HG03571 (cell line): ENCODE results near the gene FHIT.
A peak's percentile ranks its signal among the peaks of the same experiment; 100 is the strongest.

ENCODE experiments used
- ATAC-seq: cut with Tn5 transposase; IDR thresholded peaks from one replicate; pipeline ENCODE4 v1.9.1; 2021; ENCODE audit not compliant: unreplicated experiment

Gene FHIT

DNA sequence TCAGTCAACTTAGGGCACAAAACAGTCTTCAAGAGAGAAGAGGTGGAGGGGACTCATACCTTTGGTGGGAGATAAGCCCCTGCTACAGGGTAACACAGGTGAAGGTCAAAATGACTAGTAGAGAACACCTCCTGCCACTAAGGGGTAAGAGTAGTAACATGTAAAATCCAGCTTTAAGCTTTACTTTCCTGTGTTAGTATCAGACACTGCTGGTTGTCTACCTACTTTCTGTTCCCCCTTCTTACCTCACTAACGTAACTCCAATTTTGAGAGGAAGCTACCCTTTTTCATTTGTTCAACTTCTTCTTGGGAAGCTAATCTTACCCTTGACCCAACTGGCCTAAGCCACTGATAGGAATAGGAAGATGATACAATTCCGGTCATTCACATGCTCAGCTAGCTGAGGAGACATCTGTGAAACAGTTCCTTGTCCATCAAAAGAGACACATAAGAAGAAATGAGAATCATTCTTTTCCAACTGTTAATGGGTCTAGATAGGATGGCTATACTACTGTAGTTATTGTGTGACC, 1374.7 kb downstream of the FHIT start:
- ATAC-seq: no peak

DNA sequence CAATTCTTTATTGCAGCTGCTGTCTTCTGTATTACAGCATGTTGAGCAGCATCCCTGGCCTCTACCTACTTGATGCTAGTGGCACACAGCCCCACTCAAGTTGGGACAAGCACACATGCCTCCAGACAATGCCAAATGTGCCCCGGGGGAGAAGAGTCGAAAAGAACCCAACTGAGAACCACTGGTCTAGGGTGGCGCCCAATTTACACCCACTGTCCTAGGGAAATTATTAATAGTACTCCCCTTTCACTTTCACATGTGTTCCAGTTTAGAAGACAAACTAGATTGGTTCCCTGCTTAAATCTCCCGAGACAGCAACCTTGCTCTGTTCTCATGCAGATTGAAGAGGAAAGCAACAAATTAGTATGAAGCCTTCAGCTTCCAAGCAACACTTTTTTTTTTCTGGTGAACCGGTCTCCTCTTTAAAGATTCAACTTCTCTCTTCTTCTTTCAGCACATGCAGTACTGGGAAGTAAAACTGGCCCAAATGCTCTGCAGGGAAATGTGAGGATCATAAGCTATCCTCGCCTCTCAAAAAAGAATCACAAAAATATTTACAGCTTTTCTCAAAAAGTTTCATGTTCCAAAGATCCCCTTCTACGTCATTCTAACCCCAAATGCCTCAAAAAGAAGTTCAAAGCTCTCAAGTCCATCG, 1377.5 kb downstream of the FHIT start:
- ATAC-seq: no peak

DNA sequence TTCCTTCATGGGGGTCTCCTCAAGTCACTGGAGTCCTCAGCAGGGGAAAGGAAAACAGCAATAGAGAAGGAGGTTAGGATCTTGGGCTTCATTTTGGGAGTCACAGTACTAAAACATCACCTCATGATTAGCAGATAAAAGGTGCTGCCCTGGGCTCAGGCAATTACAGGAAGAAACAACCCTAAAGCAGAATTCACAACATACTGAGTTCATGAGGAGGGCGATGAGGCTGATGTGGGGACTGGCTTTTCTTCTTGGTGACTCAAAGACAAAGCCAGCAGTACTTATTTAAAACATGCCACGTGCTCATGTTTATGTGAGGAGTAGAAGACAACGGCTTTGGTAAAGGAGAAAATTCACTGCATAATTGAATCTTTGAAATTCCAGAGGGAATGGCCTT, 1379.1 kb downstream of the FHIT start:
- no peak for ATAC-seq

DNA sequence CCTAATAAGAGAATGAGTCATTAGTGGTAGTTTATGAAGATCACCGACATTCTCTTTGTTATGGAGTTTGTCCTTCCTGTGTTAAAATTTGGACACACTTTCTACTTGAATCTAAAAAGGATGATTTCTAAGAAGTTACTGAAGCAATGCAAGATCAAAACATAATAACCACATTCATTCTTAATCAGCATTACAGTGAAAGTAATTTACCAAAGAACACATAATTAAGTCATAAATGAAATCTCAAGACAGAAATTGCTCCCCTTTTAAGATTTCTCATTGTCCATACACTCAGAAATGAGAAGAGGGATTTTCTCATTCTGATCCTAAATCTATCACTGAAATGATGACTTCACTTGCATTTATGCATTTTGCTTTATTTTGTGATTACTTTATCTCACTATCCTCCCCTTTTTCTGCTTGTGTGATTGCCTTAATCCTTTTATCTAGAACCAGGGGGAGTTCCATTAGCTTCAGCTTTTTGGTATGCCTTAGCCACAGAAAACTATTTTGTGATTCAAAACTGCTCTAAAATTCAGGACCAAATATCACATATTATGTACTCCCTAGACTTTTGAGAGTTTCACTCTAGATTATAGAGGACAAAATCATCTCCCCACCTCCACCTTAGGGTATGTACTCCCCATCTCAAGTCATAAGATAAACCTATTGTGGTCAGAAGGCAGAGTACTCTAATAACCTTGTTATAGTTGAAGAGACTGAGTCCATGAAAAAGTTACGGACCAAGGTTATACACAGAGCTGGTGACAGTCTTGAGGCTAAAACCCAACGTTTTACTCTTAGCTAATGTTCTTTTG, 1383.9 kb downstream of the FHIT start:
- ATAC-seq: no peak

DNA sequence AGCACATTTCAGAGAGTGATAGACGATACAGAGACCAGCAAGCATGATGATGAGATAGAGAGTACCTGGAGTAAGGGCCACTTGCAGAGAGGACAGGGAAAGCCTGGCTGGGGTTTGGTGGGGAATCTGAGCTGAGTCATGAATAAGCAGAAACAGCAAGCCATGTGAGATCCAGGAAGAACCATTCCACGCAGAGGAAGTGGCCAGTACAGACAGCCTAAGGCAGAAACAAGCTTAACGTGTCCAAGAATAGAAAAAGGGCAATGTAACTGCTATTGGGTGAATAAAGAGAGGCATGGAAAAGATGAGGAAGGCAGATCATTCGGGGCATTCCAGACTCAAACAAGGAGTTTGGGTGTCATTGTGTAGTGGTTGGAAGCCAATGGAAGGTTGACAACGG, 1385.2 kb downstream of the FHIT start:
- ATAC-seq: no peak

DNA sequence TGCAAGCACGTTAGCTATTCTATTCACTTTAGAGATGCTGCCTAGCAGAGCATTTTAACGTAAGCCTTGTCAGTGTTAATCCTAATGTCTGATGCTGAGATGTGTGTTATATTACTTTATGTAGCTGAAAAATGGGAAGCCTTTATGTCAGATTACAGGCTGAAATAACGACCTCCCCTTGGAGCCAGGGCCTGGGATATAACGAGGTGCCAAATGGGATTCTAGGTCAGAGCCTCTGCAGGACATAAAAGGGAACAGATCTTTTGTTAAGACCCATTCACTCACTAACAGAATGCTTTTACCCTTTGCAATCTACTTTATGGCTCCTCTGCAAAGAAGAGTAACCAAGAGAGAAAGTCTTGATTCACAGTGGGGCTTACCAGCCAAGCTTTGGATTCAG, 1385.9 kb downstream of the FHIT start:
- ATAC-seq: no peak

DNA sequence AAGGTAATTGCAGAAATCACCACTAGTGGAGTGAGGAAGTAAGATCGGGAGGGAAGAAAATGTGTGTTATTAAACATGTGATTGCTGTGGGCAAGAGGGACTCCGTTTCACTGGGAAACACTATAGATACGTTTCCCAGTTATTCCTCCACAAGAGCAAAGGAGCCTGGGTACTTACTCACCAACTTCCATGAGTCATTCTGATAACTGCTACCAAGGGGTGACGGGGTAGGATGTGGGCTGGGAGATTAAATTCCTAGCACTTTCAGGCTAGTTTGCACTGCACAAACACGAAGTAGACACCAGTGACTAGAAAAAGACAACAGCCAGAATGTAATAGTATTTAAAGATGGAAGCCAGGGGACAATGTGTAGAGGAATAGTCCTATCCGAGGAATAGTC, 1388.6 kb downstream of the FHIT start:
- no peak for ATAC-seq

DNA sequence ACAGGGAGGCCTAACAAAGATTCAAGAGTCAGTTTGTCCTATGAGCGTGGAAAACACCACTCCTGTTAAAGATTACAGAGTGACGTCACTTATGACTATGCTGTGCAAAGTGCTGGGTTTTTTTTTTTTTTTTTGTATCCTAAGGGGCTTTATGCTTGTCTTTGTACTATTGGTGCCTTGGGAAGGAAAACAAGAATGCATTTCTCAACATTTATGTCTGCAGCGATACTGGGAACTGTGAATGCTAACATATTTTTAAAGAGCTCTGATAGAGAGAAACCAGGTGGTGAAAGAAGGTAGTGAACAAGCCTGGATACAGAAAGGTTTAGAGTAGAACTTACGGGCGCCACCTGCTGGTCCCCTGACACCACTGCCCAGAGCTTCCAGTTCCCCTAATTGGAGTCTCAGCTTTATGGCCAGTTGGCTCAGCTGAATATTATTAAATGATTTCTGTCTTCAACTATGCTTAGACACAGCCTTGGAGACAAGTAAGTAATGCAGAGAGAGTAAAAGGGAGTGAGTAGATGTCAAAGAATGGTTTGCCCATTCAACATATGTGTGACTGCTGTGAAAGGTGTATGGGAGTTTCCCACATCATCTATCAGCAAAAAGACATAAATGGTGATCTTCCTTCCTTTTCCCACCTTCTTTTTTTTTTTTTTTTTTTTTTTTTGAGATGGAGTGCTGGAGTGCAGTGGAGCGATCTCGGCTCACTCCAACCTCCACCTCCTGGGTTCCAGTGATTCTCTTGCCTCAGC, 1393.5 kb downstream of the FHIT start:
- peak; percentile 95 for ATAC-seq

DNA sequence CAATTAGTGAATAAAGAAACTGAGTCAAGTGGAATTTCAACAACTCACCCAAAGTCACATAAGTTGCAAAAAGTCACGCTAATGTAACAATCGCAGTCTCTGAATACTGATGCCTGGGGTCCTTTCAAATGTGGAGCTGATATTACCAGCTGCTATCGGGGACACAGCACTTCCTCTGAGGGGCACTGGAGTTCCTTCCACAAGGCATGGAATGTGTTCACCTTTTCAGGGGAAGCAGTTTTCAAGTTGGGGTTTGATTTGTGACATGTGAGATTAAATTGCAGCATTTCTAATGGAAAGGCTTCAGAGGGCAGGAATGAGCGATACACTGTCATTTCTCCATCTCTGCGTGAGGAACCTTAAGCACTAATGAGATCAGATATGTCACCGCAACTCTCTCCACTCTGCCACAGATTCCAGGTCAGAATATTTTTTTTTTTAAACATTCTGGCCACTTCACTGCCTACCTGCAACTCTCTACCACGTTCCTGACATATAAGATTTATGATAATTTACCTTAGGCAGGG, 1394.3 kb downstream of the FHIT start:
- no peak for ATAC-seq

DNA sequence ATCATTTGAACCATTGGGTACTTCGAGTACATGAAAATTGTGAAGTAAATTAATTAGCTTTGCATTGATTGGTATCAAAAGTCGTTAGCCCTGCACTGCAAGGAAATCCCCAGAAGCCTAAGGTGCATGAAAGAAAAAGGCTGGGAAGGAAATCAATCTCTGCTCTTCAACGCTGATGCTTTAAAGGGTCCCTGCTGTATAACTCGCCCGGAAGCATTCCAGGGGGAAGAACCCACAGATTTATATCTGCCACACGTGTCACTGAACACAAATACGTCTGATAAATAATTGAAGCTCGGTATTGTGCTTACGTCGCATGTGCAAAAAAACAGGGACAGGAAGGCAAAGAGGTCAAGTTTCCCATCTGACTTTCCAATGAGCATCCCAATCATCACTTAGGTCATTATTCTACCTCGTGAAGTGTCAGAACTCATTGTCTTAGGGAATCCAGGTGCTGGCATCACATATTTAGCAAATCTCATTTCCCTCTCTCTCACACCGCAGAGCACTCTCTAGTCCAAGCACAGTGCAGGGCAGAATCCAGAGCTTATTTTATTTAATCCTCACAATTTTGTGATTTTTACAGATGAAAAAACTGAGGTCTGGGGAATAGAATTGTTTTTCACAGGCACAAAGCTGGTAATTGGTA, 1397.1 kb downstream of the FHIT start:
- no peak for ATAC-seq

DNA sequence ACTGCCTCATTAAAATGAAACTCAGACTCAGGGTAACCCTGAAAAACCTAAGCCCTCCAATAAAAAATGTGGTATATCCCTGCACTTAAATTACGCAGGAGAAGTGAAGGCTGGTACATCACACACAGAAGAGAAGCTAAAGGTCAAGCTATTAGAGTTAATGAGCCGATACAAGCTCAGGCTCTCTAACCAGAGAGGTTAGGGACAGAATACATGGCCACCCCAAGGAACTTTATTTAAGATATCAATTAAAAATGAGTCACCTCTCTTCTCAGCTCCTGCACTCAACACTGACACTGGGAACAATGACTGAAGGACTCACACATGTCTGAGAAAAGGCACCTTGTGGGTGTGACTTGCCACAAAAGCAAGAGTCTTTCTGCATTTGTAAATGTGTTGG, 1400.8 kb downstream of the FHIT start:
- no peak for ATAC-seq

DNA sequence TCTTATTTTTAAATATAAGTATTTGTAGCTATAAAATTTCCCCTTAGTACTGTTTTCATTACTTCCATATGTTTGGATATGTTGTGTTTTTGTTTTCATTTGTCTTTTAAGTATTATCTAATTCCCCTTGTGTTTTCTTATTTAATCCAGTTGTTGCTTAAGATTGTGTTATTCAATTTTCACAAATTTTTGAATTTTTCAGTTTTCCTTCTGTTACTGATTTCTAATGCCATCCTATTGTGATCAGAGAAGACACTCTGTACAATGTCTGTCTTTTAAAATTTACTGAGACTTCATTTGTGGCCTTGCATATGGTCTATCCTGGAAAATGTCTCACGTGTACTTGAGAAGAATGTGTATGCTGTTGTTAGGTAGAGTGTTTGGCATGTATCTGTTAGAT, 1405.9 kb downstream of the FHIT start:
- ATAC-seq: no peak

DNA sequence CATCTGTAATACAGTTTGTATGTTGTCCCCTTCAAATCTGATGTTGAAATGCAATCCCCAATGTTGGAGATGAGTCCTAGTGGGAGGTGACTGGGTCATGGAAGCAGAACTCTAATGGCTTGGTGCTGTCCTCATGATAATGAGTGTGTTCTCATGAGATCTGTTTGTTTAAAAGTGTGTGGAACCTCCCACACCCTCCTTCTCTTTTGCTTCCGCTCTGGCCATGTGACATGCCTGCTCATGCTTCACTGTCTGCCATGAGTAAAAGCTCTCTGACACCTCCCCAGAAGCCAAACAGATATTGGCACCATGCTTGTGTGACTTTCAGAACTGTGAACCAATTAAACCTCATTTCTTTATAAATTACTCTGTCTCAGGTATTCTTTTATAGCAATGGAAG, 1407.4 kb downstream of the FHIT start:
- no peak for ATAC-seq

DNA sequence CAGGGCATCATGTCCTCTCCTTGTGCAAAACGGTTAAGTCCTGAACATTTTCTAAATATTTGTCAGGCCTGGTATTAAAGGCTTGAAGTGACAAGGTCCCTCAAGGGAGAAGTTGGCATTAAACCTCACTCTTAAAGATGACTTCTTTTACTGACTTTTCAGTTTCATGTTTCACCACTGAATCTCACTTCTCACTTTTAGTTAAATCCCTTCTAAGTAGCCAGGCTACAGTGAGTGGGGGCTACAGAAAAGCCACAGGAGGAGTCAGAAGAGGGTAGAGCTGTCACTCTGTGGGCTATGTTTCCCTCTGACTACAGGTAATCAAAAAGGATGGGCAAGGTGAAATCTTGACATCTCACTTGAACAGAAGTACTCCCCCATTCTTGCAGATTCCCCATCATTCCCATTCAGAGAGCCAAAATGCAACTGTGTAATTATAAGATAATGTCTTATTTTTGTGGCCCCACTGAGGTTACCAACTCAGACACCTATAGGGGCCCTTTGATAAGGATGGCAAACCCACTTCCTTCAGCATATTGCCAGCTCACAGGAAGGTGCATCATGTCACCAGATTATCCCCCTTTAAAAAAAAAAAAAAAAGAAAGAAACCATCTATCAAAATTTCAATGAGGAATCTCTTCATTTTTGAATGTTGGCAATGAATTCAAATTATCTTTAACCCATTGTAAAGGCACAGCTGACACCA, 1411.3 kb downstream of the FHIT start:
- peak; percentile 97 for ATAC-seq

DNA sequence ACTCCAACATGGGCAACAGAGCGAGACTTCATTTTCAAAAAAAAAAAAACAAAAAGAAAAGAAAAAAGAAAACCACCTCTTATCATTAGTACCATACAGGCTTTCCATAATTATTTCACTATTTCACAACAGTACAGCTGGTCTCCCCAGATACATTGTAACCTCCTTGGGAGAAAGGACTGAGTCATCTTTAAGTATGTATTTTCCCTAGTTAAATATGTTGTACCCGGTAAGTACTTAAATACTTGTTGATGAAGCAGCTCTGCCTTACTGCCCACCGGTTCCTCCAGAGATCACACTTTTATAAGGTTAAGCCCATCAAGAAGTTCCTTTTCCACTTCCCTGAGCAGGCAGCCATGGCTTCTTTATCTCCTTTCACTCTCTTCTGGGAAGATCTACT, 1412.0 kb downstream of the FHIT start:
- no peak for ATAC-seq

DNA sequence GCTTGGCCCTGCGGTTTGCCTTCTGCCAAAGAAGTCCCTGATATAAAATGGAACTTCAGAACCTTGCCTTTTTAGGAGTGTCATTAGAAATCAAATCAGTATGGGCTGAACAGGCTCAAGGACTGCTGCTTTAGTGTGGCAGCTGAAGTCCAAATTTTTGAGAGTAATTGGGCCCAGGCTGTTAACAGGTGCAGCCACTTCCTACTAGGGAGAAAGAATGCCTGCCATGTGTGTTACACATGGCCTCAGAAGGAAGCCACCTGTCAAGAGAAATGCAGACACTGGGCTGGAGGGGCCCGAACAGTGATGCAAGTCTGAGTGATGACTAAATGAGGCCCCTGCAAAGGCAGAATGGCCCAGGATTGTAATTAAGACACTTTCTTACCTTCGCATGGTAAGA, 1414.7 kb downstream of the FHIT start:
- ATAC-seq: no peak

DNA sequence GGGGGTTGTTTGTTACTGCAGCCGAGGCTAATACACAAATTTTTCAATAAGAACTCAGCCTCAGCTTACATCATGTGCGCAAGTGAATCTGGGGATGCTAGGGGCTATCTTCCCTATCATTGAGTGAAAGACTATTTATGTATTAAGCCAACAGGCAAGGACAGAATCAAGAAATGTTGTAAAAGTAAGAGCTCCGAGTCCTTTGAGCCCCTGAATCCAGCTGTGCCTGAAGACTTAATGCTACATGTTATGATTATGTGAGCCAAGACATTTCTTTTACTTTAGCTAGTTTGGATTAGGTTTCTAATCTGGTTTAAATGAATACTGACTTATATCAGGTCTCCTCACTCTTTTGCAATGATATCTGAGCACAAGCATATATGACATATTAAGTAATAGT, 1418.5 kb downstream of the FHIT start:
- no peak for ATAC-seq

DNA sequence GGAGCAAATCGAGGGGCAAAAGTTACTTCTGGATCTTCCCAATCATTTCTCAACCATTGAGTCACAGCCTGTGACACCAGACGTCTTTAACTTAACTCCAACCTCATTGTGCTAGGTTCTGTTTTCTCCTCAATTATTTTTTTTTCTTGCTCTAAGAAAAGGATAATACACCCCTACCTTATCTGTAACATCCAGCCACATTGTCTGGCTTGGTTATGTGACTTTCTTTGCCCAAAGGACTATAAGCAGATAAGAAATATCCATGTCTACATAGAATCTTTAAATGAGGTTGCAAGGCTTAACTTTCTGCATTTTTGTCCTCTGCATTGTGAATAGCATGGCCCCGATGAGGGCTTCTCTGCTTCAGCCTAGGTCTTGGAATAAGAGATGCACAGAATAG, 1419.0 kb downstream of the FHIT start:
- no peak for ATAC-seq

DNA sequence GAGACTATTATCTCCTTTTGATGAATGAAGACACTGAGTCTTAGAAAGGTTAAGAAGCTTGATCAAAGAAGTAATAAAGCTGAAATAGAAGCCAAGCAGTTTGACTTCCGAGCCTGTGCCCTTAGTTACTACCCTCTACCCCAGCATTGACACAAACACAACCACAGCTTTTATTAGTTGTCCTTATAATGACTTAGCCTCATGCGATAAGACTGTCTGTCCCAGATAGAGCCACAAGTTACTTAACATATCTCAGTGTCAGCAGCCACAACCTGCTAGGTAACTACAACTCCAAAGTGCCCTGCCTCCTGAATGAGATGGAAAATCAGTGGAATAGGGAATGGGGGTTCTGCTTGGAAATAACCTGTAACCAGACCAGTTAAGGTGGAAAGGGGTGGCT, 1419.9 kb downstream of the FHIT start:
- no peak for ATAC-seq

DNA sequence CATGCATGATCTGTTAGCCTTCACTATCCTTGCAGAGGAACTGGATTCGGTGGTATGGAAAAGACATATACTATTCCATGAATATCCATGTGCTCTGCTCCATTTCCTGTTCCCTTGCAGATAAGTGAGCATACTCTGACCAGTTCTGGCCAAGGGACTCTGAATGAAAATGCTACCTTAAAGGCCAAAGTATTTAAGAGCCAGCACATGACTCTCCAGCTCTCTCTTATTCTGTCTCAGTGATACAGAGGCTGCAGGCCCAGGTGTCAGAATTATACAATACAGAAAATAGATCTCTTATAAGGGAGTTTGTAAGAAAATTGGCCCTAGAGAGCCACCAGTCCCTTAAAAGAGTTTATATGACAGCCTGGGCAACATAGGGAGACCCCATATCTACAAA, 1421.7 kb downstream of the FHIT start:
- no peak for ATAC-seq
